ENCODE measurements around the gene PAPSS2. TPM values are rescaled to one million over a fixed set of nuclear protein-coding genes. Genes with fewer than 3 reads are reported as not detected.
"Not testable (repeated sequence)": the region's sequence is repeated elsewhere in the genome, so short reads cannot be mapped to it uniquely, and the experiment has no call there.

PAPSS2 gene
- 26.2 and 96.9 TPM in 2 replicates for total RNA-seq (ENCODE audit: low replicate concordance)

DNA sequence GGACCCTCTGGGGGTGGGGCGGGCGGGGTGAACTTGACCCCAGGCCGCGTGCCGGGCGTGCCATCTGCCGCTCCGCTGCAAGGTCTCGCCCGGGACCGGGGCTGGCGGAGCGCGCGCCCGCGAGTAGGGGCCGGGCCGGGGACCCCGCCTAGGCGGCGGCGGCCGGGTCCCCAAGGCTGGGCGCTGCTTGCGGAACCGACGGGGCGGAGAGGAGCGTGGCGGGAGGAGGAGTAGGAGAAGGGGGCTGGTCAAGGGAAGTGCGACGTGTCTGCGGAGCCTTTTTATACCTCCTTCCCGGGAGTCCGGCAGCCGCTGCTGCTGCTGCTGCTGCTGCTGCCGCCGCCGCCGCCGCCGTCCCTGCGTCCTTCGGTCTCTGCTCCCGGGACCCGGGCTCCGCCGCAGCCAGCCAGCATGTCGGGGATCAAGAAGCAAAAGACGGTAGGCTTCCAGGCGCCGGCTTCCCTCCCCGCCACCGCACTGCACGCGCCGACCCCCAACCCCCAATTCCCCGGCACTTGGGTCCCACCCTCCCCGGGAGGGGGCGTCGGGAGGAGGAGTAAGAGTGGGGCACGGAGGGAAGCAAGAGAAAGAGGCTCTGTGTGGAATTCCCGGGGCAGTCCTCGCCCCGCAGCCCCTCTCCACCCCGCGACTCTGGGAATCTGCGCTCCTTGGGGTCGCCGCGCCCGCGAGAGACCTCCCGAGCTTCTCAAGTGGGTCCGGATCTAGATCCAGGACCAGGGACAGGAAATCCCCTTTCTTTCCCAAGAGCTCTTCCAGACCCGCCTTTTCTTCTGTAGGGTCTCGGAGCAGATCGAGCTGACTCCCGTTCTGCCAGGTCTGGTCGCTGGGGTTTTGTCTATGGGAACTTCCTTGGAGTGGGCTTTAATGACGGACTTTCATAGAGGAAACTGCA, at the start of gene PAPSS2:
Gene PAPSS2 (plus strand): TSS at position 308 of the 913 bp plus-strand sequence. CDS start 104 bp downstream, at position 412.
- TF ChIP-seq CTCF (IDR thresholded peaks at IDR 0.05; ENCODE audit: insufficient read depth, low read length): no peak
- peak within 1 kb of the TSS; percentile 94 for H3K4me3 ChIP-seq (ENCODE audit: low read depth, low read length)
- DNase-seq (ENCODE audit: low read depth): peak; percentile 72

DNA sequence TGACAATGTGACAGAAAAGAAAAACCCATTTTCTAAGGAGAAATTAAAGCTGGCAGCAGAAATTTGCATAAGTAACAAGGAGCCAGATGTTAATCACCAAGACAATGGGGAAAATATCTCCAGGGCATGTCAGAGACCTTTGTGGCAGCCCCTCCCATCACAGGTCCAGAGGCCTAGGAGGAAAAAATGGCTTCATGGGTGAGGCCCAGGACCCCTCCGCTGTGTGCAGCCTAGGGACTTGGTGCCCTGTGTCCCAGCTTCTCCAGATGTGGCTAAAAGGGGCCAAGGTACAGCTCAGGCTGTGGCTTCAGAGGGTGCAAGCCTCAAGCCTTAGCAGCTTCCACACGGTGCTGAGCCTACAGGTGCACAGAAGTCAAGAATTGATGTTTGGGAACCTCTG, 48.3 kb upstream of the PAPSS2 start:
- not testable (repeated sequence) for DNase-seq (ENCODE audit: low read depth)

GRCh38 chr10:87612115-87612514, 47.6 kb upstream of the PAPSS2 start:
- DNase-seq (ENCODE audit: low read depth): no peak
- no peak for TF ChIP-seq CTCF (IDR thresholded peaks at IDR 0.05; ENCODE audit: insufficient read depth, low read length)
- H3K4me3 ChIP-seq (ENCODE audit: low read depth, low read length): no peak overlapping the region

More for the DNA sequence above, 48.3 kb upstream of the PAPSS2 start:
- not testable (repeated sequence) for H3K4me3 ChIP-seq (ENCODE audit: low read depth, low read length)

DNA sequence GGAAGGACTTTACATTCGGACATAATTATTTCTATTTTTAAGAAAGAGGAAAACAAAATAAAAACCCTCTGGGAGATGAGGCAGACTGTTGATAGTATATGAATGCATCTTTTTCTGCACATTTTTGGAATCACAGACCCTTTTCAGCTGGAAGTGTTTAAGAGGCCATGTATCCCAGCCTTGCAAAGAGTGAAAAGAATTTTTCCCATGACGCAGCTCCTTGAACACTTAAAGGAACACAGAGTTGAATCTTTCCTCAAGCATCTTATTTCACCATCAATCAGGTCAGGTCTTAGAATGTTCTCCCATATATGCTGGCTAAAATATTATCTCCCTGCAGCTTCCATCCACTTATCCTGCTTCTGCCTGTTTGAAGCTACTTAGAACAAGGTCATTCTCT, 45.9 kb upstream of the PAPSS2 start:
- no peak for TF ChIP-seq CTCF (IDR thresholded peaks at IDR 0.05; ENCODE audit: insufficient read depth, low read length)
- no peak for DNase-seq (ENCODE audit: low read depth)

DNA sequence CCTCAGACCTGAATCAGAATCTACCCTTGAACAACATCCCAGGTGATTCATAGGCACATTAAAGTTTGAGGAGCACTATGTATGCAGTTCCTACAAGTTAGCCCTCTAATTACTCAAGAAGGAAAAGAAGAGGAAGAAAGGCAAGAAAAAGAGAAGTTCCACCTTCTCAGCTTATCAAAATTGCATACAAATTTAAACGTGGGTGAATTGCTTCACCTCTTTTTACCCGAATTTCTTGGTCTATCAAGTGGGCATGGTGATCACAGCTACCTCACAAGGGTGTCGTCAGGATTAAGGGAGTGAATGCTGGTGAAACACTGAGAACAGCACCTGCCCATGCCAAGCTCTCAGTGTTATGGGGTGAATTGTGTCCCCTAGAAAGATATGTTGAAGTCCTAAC, 43.8 kb upstream of the PAPSS2 start:
- no peak for DNase-seq (ENCODE audit: low read depth)
- TF ChIP-seq CTCF (IDR thresholded peaks at IDR 0.05; ENCODE audit: insufficient read depth, low read length): no peak
- no peak overlapping the region for H3K4me3 ChIP-seq (ENCODE audit: low read depth, low read length)

More for the DNA sequence above, 45.9 kb upstream of the PAPSS2 start:
- H3K4me3 ChIP-seq (ENCODE audit: low read depth, low read length): no peak overlapping the region

- TF ChIP-seq CTCF (IDR thresholded peaks at IDR 0.05; ENCODE audit: insufficient read depth, low read length): no peak
- no peak overlapping the region for H3K4me3 ChIP-seq (ENCODE audit: low read depth, low read length)
- no peak for DNase-seq (ENCODE audit: low read depth)
Measured at GRCh38 chr10:87617503-87617902, 42.2 kb upstream of the PAPSS2 start.

GRCh38 chr10:87618566-87619423, 40.9 kb upstream of the PAPSS2 start:
- no peak for DNase-seq (ENCODE audit: low read depth)
- TF ChIP-seq CTCF (IDR thresholded peaks at IDR 0.05; ENCODE audit: insufficient read depth, low read length): no peak
- no peak overlapping the region for H3K4me3 ChIP-seq (ENCODE audit: low read depth, low read length)

Data from fibroblast of the aortic adventitia (primary cell).